Measurements from ENCODE around the gene MINK1.
A peak's percentile ranks its signal among the peaks of the same experiment; 100 is the strongest.
"Not testable (repeated sequence)": the region's sequence is repeated elsewhere in the genome, so short reads cannot be mapped to it uniquely, and the experiment has no call there.

MINK1 gene

DNA sequence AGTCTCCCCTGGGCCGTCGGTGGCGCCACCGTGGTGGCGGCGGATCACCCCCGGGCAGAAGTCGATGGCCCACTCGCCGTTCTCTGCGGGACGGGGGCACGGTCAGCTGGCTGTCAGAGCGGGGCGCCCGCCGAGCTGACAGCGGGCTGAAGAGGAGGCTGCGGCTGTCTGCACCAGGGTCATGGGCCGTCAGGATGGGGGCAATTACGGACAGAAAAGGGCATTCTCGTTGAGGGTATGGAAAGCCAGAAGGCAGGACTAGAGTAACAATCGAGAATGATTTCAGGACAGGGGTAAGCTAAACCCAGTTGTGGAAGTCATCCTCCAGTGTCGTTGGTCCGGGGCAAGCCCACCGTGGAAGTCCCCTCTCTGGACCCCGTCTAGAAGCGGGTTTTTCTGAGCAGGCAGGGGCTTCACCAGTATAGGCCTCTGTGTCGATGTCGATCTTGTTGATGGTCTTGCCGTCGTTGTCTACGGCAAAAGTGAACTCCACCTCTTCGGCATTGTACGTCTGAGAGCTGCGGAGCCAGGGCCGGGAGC, 68.0 kb downstream of the MINK1 start:
- H3K4me3 ChIP-seq (ENCODE audit: control insufficient read depth, low read depth, low read length) = no peak overlapping the region
- DNase-seq (ENCODE audit: low read depth) = no peak
- TF ChIP-seq, protein P1, sequence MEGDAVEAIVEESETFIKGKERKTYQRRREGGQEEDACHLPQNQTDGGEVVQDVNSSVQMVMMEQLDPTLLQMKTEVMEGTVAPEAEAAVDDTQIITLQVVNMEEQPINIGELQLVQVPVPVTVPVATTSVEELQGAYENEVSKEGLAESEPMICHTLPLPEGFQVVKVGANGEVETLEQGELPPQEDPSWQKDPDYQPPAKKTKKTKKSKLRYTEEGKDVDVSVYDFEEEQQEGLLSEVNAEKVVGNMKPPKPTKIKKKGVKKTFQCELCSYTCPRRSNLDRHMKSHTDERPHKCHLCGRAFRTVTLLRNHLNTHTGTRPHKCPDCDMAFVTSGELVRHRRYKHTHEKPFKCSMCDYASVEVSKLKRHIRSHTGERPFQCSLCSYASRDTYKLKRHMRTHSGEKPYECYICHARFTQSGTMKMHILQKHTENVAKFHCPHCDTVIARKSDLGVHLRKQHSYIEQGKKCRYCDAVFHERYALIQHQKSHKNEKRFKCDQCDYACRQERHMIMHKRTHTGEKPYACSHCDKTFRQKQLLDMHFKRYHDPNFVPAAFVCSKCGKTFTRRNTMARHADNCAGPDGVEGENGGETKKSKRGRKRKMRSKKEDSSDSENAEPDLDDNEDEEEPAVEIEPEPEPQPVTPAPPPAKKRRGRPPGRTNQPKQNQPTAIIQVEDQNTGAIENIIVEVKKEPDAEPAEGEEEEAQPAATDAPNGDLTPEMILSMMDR (IDR thresholded peaks at IDR 0.05; ENCODE audit: control insufficient read depth, insufficient read depth, low read depth, low read length, missing control alignments) = no peak

DNA sequence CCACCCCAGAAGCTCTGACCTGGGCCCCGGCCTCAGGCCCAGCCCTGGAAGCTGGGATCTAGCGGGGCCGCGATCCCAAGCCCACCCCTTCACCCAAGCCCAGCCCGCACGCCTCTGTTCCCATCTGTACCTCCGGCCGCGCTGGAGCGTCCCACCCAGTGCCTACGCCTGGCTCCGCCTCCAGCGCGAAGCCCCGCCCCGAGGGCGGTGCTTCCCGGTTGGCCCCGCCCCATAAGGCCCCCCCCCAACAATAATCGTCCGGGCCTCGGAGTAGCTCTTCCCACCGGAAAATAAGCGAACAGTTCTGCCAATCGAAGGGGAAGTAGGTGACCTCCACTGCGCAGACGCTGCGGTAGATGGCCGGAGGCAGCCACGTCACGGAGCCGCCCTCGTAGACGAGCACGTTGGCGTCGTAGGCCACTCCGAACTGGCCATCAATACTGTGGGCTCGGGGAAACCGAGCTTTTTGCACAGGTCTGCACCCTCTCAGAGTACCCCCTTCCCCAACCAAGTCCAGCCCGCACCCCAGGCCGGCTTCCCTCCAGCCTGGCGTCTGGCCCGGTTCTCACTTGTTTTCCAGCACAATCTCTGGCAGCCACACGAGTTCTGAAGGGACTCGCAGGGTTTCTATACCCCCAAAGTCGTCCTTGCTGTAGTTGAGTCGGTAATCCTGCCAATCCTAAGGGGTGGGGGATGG, 68.7 kb downstream of the MINK1 start:
- no peak overlapping the region for H3K4me3 ChIP-seq (ENCODE audit: control insufficient read depth, low read depth, low read length)
- TF ChIP-seq, protein P1 (IDR thresholded peaks at IDR 0.05; ENCODE audit: control insufficient read depth, insufficient read depth, low read depth, low read length, missing control alignments) = no peak

DNA sequence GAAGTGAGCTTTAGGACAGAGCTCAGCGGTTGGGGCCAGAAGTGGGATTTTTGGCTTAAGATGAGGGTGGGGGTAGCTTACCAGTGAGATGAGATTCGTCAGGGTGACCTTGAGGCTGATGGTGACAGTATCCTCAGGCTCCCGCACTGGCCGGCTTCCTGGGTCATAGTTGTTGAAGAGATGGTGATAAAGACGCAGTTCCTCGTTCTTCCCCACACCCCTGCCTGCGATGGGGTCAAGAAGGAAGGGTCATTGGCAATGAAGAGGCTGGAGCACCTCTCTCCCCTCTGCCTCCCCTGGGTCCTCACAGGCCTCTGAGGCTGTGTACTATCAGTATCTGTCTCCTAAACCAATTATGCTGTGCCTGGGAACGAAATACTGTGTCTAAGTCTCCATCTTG, 69.4 kb downstream of the MINK1 start:
- no peak overlapping the region for H3K4me3 ChIP-seq (ENCODE audit: control insufficient read depth, low read depth, low read length)
- no peak for DNase-seq (ENCODE audit: low read depth)
- TF ChIP-seq, protein P1 (IDR thresholded peaks at IDR 0.05; ENCODE audit: control insufficient read depth, insufficient read depth, low read depth, low read length, missing control alignments) = no peak

More for the DNA sequence above, 68.7 kb downstream of the MINK1 start:
- DNase-seq (ENCODE audit: low read depth) = no peak

DNA sequence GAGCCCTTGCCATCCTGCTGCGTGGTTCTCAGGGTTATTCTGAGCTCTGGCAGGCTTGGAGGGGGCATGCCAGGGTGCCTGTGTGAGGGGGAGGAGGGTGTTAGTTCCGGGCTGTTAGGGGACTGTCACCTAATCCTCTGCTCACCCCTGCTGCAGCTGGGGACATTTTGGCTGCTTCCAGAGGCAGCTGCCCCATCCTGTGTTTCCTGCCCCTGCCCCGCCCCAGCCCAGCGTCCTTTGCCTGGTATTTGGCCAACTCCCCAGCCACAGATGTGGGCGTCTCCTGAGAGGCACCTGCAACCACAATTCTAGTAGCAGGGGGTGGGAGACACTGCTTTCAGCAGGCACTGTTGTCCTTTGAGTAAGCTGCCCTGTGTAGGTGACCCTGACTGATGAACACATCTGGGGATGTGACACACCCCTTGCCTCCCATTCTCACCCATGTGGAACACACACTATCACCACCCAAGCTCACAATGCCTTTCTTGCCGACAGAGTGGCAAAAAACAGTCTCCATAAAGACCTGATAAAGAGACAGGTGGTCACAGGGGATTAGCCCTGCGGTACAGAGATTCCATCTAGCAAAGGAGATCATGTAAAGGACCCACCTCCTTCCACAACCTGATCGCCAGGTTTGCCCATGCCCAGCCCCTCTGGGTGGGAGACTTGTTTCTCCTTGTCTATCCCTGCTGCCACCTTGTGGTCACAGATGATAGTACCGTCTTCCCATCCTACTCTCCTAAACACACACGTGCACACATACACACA, 70.1 kb downstream of the MINK1 start, which contains the start of gene CHRNE:
Gene CHRNE, minus strand, starts transcription at position 48 of the 768 bp plus-strand sequence. Its CDS starts 35 bp downstream, at position 13.
- no peak within 1 kb of the TSS for H3K4me3 ChIP-seq (ENCODE audit: control insufficient read depth, low read depth, low read length)
- TF ChIP-seq, protein P1 (IDR thresholded peaks at IDR 0.05; ENCODE audit: control insufficient read depth, insufficient read depth, low read depth, low read length, missing control alignments) = peak; percentile 81
- DNase-seq (ENCODE audit: low read depth) = no peak

DNA sequence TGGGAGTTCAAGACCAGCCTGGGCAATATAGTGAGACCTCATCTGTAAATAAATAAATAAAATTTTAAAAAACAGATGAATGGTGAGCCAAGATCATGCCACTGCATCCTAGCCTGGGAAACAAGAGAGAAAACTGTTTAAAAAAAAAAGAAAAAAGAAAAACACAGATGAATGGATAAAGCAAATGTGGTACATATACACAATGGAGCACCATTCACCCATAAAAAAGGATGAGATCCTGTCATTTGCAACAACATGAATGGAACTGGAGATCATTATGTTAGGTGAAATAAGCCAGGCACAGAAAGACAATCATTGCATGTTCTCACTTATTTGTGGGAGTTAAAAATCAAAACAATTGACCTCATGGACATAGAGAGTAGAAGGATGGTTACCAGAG, 73.5 kb downstream of the MINK1 start:
- not testable (repeated sequence) for H3K4me3 ChIP-seq (ENCODE audit: control insufficient read depth, low read depth, low read length); DNase-seq (ENCODE audit: low read depth)

DNA sequence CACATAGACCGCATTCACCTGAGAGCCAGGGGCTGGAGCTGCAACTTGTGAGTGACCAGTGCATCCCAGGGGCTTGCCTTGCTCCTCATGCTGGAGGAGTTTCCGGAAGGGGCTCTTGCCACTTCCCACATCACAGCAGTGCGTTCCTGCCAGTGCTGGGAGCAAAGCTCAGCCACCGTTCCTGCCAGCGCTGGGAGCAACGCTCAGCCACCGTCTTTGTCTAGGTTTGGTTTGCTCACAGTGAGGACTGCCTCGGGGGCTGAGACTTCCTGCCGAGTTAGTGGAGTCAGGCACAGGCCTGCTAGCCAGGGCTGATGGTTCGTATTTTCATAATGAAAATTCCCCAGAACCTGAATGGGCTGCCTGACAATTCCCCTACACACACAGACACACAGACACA, 75.2 kb downstream of the MINK1 start:
- DNase-seq (ENCODE audit: low read depth) = no peak
- H3K4me3 ChIP-seq (ENCODE audit: control insufficient read depth, low read depth, low read length) = no peak overlapping the region
- TF ChIP-seq, protein P1 (IDR thresholded peaks at IDR 0.05; ENCODE audit: control insufficient read depth, insufficient read depth, low read depth, low read length, missing control alignments) = no peak
